ENCODE measurements around the gene YWHAE. TPM values are rescaled to one million over a fixed set of nuclear protein-coding genes. Genes with fewer than 3 reads are reported as not detected.

The YWHAE gene
- total and polyA plus RNA-seq, 2 of the 4 experiments (the other 2 are of a cell fraction): 358 to 774 TPM

GRCh38 chr17:1340371-1340770, 59.7 kb downstream of the YWHAE start:
- Histone ChIP-seq H4K5ac (ENCODE audit: low read depth, low read length) (no peak overlapping the region), H3K9ac (ENCODE audit: low read depth, low read length) (no peak overlapping the region), H3K14ac (replicated peaks; ENCODE audit: low read depth, low read length) (no peak overlapping the region), H3K4me2 (ENCODE audit: low read depth, low read length) (no peak overlapping the region), H3K4me3 (ENCODE audit: insufficient read depth, low read depth, low read length) (no peak overlapping the region), H4K8ac (ENCODE audit: low read depth in 2 of 2, low read length in 2 of 2) (no peak overlapping the region), H3K27ac (ENCODE audit: insufficient read depth, low read length) (no peak overlapping the region), H2BK5ac (ENCODE audit: low read depth, low read length, poor library complexity, severe bottlenecking) (no peak overlapping the region), H3K79me1 (ENCODE audit: low read depth in 1 of 2, low read length in 2 of 2) (peaks cover 18 to 37% of the 10 kb centered on the region in 2 experiments), H3K4me1 (ENCODE audit: control insufficient read depth, insufficient read depth, low read length) (no peaks in the 10 kb centered on the region), H3K23ac (ENCODE audit: low read depth, low read length) (no peak overlapping the region), H3K27me3 (ENCODE audit: control insufficient read depth, insufficient read depth, low read length) (no peaks in the 10 kb centered on the region), H4K91ac (ENCODE audit: insufficient read depth, low read depth, low read length) (no peak overlapping the region), H2BK20ac (ENCODE audit: low read depth, low read length) (no peak overlapping the region), H3K4ac (ENCODE audit: low read depth, low read length) (no peak overlapping the region), H2AK5ac (ENCODE audit: low read depth, low read length) (no peak overlapping the region), H2AFZ (replicated peaks; ENCODE audit: low read length, poor library complexity) (no peak overlapping the region), H2AK9ac (replicated peaks; ENCODE audit: low read depth, low read length, poor library complexity) (no peak overlapping the region), H2BK15ac (ENCODE audit: low read depth, low read length) (no peak overlapping the region), H2BK120ac (ENCODE audit: low read depth, low read length) (no peak overlapping the region), H3K18ac (ENCODE audit: low read depth, low read length) (no peak overlapping the region), H3K36me3 (ENCODE audit: control insufficient read depth, insufficient read depth, low read length) (peaks cover 18% of the 10 kb centered on the region), H4K20me1 (ENCODE audit: insufficient read depth, low read length) (peaks cover 28% of the 10 kb centered on the region), H3K56ac (ENCODE audit: extremely low read depth, insufficient read depth, low read length) (no peak overlapping the region), H3K9me3 (ENCODE audit: control insufficient read depth, insufficient read depth, low read length) (no peaks in the 10 kb centered on the region), H3K9me1 (ENCODE audit: insufficient read depth, low read length) (0 out of 2 replicates have a peak, but pooled peaks cover 9% of the 10 kb centered on the region)
- ChIA-PET POLR2A (ENCODE audit: unreplicated experiment) (no interaction called here), CTCF (no interaction called here)
- TF ChIP-seq ELK1 (IDR thresholded peaks at IDR 0.05; ENCODE audit: borderline replicate concordance, low read depth, low read length) (no peak), FOS (IDR thresholded peaks at IDR 0.05; ENCODE audit: low read depth, low read length) (no peak), RAD21 (IDR thresholded peaks at IDR 0.05; ENCODE audit: low read length) (no peak), BHLHE40 (IDR thresholded peaks at IDR 0.05; ENCODE audit: low read depth, low read length) (no peak), RCOR1 (IDR thresholded peaks at IDR 0.05; ENCODE audit: insufficient replicate concordance, low read length) (no peak), CEBPB (IDR thresholded peaks at IDR 0.05; ENCODE audit: low read depth, low read length) (no peak), MAZ (IDR thresholded peaks at IDR 0.05; ENCODE audit: borderline replicate concordance, low read depth, low read length) (no peak), NFE2L2 (IDR thresholded peaks at IDR 0.05; ENCODE audit: low read depth, low read length) (no peak), RFX5 (IDR thresholded peaks at IDR 0.05; ENCODE audit: low read depth, low read length) (no peak), MAFK (IDR thresholded peaks at IDR 0.05; ENCODE audit: low read depth, low read length) (no peak), USF2 (IDR thresholded peaks at IDR 0.05; ENCODE audit: low read depth, low read length) (no peak), MXI1 (IDR thresholded peaks at IDR 0.05; ENCODE audit: borderline replicate concordance, low read depth, low read length) (no peak), POLR2A (IDR thresholded peaks at IDR 0.05; ENCODE audit: low read depth, low read length) (no peak), SMC3 (IDR thresholded peaks at IDR 0.05; ENCODE audit: low read depth, low read length) (no peak), CHD1 (IDR thresholded peaks at IDR 0.05; ENCODE audit: low read depth, low read length) (no peak)
- TF ChIP-seq, protein P1, sequence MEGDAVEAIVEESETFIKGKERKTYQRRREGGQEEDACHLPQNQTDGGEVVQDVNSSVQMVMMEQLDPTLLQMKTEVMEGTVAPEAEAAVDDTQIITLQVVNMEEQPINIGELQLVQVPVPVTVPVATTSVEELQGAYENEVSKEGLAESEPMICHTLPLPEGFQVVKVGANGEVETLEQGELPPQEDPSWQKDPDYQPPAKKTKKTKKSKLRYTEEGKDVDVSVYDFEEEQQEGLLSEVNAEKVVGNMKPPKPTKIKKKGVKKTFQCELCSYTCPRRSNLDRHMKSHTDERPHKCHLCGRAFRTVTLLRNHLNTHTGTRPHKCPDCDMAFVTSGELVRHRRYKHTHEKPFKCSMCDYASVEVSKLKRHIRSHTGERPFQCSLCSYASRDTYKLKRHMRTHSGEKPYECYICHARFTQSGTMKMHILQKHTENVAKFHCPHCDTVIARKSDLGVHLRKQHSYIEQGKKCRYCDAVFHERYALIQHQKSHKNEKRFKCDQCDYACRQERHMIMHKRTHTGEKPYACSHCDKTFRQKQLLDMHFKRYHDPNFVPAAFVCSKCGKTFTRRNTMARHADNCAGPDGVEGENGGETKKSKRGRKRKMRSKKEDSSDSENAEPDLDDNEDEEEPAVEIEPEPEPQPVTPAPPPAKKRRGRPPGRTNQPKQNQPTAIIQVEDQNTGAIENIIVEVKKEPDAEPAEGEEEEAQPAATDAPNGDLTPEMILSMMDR (conservative IDR thresholded peaks at IDR 0.05; ENCODE audit: low read depth, low read length): no peak
- in situ Hi-C loops (cut with MboI; ENCODE audit: low sequenced_read_pairs): no loop called here
- no TSS peak for BruUV-seq (replicated peaks)
- WGBS, 2 experiments (ENCODE audit: extremely low coverage in 2 of 2, insufficient read length in 1 of 2): 95% methylated on average over 7 of the region's 11 CpGs; no CpG with 5 or more reads in 1 of the 2 experiments
- ATAC-seq (ENCODE audit: low read depth) (no peak), DNase-seq (no peak)
- dilution Hi-C loops (cut with HindIII; ENCODE audit: low sequenced_read_pairs, unreplicated experiment): no loop called here
- intact Hi-C loops (cut with micrococcal nuclease): no loop called here
